ENCODE results near the gene USP31.

DNA sequence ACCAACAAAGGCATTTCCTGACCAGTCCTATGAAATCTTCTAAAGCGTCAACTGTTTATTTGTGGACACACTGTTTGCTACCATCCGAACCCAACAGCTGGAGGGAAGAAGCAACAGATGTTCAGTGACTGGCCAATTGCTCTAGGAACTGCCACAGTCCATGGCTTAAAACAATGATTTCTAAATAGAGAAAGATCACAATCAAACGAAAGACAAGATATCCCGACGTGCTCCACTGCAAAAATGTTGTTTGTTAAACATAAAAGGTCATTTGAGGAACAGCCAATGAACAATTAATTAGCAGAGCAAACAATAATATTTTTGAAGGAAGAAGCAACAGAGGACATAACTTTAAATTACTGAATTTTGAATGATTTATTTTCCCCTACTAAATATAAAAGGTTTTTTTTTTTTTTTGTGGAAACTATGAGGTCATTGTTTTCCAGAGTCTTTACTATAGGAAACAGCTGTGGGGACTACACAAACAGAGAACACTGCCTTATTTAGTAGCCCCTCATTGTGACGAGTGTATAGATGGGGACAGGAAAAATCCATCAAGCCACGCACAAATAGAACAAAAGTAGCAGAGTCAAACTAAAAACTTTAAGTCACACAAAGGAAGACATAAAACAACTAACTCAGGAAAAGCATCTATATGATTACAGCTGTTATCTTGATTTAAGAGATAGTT lies 17.2 kb downstream of the USP31 start:
- TF ChIP-seq EP300 (IDR thresholded peaks at IDR 0.05), result no peak
- TF ChIP-seq, protein P1, sequence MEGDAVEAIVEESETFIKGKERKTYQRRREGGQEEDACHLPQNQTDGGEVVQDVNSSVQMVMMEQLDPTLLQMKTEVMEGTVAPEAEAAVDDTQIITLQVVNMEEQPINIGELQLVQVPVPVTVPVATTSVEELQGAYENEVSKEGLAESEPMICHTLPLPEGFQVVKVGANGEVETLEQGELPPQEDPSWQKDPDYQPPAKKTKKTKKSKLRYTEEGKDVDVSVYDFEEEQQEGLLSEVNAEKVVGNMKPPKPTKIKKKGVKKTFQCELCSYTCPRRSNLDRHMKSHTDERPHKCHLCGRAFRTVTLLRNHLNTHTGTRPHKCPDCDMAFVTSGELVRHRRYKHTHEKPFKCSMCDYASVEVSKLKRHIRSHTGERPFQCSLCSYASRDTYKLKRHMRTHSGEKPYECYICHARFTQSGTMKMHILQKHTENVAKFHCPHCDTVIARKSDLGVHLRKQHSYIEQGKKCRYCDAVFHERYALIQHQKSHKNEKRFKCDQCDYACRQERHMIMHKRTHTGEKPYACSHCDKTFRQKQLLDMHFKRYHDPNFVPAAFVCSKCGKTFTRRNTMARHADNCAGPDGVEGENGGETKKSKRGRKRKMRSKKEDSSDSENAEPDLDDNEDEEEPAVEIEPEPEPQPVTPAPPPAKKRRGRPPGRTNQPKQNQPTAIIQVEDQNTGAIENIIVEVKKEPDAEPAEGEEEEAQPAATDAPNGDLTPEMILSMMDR (IDR thresholded peaks at IDR 0.05), result no peak
- no peak for TF ChIP-seq POLR2A (IDR thresholded peaks at IDR 0.05)

Data from tibial nerve (tissue), 4 donors.